ENCODE data around the gene AUTS2.

Gene AUTS2

DNA sequence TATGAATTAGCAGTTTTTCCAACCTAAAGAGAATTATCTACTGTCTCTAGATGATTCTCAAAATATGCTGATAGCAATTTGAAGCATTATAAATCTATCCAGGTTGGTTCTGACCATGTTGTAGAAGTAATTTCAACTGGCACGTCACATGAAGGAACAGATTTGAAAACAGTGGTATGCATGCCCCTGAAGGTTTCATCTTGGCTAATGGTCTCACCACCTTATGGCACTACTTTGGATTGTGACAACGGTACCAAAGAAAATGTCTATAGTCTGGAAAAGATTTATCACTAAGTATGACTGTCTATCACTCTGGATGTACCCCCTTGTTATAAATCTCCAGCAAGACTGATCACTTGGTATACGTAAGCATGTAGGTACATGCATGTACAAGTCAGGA is 810.6 kb downstream of the AUTS2 start:
- Histone ChIP-seq H3K27me3 (ENCODE audit: control insufficient read depth in 1 of 2, insufficient read depth in 2 of 2, low read length in 2 of 2) (no peaks in the 10 kb centered on the region), H3K9ac (ENCODE audit: low read depth in 1 of 2, low read length in 2 of 2) (no peak overlapping the region), H3K27ac (ENCODE audit: low read depth, low read length) (no peak overlapping the region), H3K36me3 (ENCODE audit: control insufficient read depth in 1 of 2, insufficient read depth in 2 of 2, low read length in 2 of 2) (no peaks in the 10 kb centered on the region), H3K4me1 (ENCODE audit: control insufficient read depth in 1 of 2, insufficient read depth in 2 of 2, low read length in 2 of 2) (no peaks in the 10 kb centered on the region), H3K4me3 (ENCODE audit: low read depth in 1 of 2, low read length in 2 of 2) (no peak overlapping the region), H3K9me3 (ENCODE audit: control insufficient read depth in 1 of 2, low read length in 2 of 2) (no peaks in the 10 kb centered on the region)

DNA sequence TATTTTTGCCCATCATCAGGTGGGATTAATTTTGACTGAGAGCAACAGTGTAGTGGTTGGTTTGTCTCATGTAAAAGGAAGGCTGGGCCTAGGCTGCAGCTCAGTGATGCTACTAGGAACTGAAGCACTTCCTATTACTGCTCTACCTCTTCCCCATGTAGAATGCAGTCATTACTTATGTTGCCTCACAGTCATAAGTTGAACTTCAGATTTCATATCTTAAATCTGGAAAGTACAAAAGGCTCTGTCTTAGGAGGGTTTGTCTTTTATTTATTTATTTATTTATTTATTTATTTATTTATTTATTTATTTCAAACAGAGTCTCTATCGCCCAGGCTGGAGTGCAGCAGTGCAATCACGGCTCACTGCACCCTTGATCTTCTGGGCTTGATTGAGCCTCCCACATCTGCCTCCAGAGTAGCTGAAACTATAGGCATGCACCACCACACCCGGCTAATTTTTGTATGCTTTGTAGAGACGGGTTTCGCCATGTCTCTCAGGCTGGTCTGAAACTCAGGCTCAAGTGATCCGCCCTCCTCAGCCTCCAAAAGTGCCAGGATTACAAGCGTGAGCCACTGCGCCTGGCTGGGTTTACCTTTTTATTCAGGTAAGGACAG is 812.0 kb downstream of the AUTS2 start:
- Histone ChIP-seq H3K9ac (ENCODE audit: low read depth in 1 of 2, low read length in 2 of 2) (no peak overlapping the region), H3K27ac (ENCODE audit: low read depth, low read length) (no peak overlapping the region), H3K9me3 (ENCODE audit: control insufficient read depth in 1 of 2, low read length in 2 of 2) (no peaks in the 10 kb centered on the region), H3K36me3 (ENCODE audit: control insufficient read depth in 1 of 2, insufficient read depth in 2 of 2, low read length in 2 of 2) (no peaks in the 10 kb centered on the region), H3K4me3 (ENCODE audit: low read depth in 1 of 2, low read length in 2 of 2) (no peak overlapping the region), H3K27me3 (ENCODE audit: control insufficient read depth in 1 of 2, insufficient read depth in 2 of 2, low read length in 2 of 2) (no peaks in the 10 kb centered on the region), H3K4me1 (ENCODE audit: control insufficient read depth in 1 of 2, insufficient read depth in 2 of 2, low read length in 2 of 2) (no peaks in the 10 kb centered on the region)

- Histone ChIP-seq H3K4me1 (ENCODE audit: control insufficient read depth in 1 of 2, insufficient read depth in 2 of 2, low read length in 2 of 2) (no peaks in the 10 kb centered on the region), H3K4me3 (ENCODE audit: low read depth in 1 of 2, low read length in 2 of 2) (no peak overlapping the region), H3K27ac (ENCODE audit: low read depth, low read length) (no peak overlapping the region), H3K9me3 (ENCODE audit: control insufficient read depth in 1 of 2, low read length in 2 of 2) (no peaks in the 10 kb centered on the region), H3K27me3 (ENCODE audit: control insufficient read depth in 1 of 2, insufficient read depth in 2 of 2, low read length in 2 of 2) (no peaks in the 10 kb centered on the region), H3K36me3 (ENCODE audit: control insufficient read depth in 1 of 2, insufficient read depth in 2 of 2, low read length in 2 of 2) (no peaks in the 10 kb centered on the region), H3K9ac (ENCODE audit: low read depth in 1 of 2, low read length in 2 of 2) (no peak overlapping the region)
These were observed 816.1 kb downstream of the AUTS2 start for GRCh38 chr7:70414368-70414767.

GRCh38 chr7:70415179-70415972 is 817.1 kb downstream of the AUTS2 start:
- no peaks in the 10 kb centered on the region for H3K4me1 ChIP-seq (ENCODE audit: control insufficient read depth in 1 of 2, insufficient read depth in 2 of 2, low read length in 2 of 2)
- no peaks in the 10 kb centered on the region for H3K27me3 ChIP-seq (ENCODE audit: control insufficient read depth in 1 of 2, insufficient read depth in 2 of 2, low read length in 2 of 2)
- H3K36me3 ChIP-seq (ENCODE audit: control insufficient read depth in 1 of 2, insufficient read depth in 2 of 2, low read length in 2 of 2): no peaks in the 10 kb centered on the region
- no peak overlapping the region for H3K4me3 ChIP-seq (ENCODE audit: low read depth in 1 of 2, low read length in 2 of 2)
- no peaks in the 10 kb centered on the region for H3K9me3 ChIP-seq (ENCODE audit: control insufficient read depth in 1 of 2, low read length in 2 of 2)
- no peak overlapping the region for H3K27ac ChIP-seq (ENCODE audit: low read depth, low read length)
- no peak overlapping the region for H3K9ac ChIP-seq (ENCODE audit: low read depth in 1 of 2, low read length in 2 of 2)

DNA sequence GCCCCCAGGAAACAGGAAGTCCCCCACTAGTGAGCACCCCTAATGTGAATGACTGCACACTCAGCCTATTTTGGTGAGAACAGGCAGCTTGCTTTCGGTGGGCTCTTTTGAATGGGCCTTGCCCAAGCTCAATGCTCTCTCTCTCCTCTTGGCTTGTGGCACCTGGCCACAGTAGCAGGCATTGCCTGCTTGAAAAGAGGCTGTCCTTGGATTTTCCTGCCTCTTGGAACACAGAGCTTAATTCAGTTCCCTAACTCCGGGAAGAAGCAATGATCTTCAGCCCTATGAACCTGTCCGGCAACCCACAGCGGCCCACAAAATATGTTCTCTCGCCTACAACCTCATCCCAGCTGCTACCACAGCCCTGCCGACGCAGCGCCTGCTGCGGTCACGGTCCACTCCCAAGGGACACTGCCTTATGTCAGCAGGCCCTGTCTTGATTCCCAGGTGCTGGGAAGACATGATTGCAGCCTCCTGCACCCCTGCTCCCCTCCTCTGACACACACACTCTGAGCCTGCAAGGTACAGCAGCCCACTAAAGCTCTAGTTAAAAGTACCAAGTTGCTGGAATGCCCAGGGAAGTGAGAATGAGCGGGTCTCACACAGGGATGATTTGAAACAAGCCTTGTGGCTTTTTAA is 818.2 kb downstream of the AUTS2 start:
- H3K9me3 ChIP-seq (ENCODE audit: control insufficient read depth in 1 of 2, low read length in 2 of 2): no peaks in the 10 kb centered on the region
- no peaks in the 10 kb centered on the region for H3K27me3 ChIP-seq (ENCODE audit: control insufficient read depth in 1 of 2, insufficient read depth in 2 of 2, low read length in 2 of 2)
- no peaks in the 10 kb centered on the region for H3K4me1 ChIP-seq (ENCODE audit: control insufficient read depth in 1 of 2, insufficient read depth in 2 of 2, low read length in 2 of 2)
- H3K27ac ChIP-seq (ENCODE audit: low read depth, low read length): no peak overlapping the region
- no peak overlapping the region for H3K4me3 ChIP-seq (ENCODE audit: low read depth in 1 of 2, low read length in 2 of 2)
- no peaks in the 10 kb centered on the region for H3K36me3 ChIP-seq (ENCODE audit: control insufficient read depth in 1 of 2, insufficient read depth in 2 of 2, low read length in 2 of 2)
- H3K9ac ChIP-seq (ENCODE audit: low read depth in 1 of 2, low read length in 2 of 2): no peak overlapping the region

- H3K27ac ChIP-seq (ENCODE audit: low read depth, low read length): no peak overlapping the region
- H3K9ac ChIP-seq (ENCODE audit: low read depth in 1 of 2, low read length in 2 of 2): no peak overlapping the region
- H3K27me3 ChIP-seq (ENCODE audit: control insufficient read depth in 1 of 2, insufficient read depth in 2 of 2, low read length in 2 of 2): no peaks in the 10 kb centered on the region
- no peak overlapping the region for H3K4me3 ChIP-seq (ENCODE audit: low read depth in 1 of 2, low read length in 2 of 2)
- H3K9me3 ChIP-seq (ENCODE audit: control insufficient read depth in 1 of 2, low read length in 2 of 2): no peaks in the 10 kb centered on the region
- H3K36me3 ChIP-seq (ENCODE audit: control insufficient read depth in 1 of 2, insufficient read depth in 2 of 2, low read length in 2 of 2): no peaks in the 10 kb centered on the region
- H3K4me1 ChIP-seq (ENCODE audit: control insufficient read depth in 1 of 2, insufficient read depth in 2 of 2, low read length in 2 of 2): no peaks in the 10 kb centered on the region
These were observed 818.8 kb downstream of the AUTS2 start for GRCh38 chr7:70416986-70417655.

DNA sequence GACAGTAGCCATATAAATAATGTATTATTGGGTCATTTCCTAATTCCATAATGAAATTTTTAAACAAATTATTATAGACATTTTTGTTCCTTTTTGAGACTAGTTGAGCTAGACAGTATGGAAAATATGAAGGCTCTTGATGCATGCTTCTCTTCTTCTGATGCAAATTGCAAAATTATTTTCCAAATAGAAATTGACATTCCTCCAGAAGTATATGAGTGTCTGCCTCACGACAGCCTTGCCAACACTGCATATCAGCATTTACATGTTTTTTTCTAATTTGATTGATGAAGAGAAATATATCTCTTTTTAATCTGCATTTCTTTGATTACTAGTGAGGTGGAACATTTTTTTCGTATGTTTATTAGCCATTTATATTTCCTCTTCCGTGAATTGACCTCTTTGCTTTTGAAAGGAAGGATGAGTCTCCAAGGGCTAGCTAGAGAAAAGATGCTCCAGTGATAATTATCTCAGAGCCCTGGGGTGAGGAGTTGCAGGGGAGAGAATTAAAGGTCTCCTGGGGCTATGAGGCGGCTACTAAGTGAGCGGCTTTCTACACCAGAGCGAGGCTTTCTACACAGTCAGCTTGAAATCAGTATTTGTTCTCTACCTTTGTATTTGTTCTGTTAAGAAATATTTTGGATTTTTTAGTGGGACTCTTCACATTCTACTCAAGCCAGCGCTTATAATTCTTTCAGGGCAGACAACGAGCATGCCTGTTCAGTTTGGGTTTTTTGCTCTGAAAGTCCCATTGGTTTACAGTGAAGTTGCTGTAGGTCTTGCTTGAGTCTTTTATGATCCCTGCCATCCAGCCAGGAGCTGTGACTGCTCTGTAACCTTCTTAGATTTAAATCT is 821.5 kb downstream of the AUTS2 start:
- H3K4me1 ChIP-seq (ENCODE audit: control insufficient read depth in 1 of 2, insufficient read depth in 2 of 2, low read length in 2 of 2): no peaks in the 10 kb centered on the region
- H3K27me3 ChIP-seq (ENCODE audit: control insufficient read depth in 1 of 2, insufficient read depth in 2 of 2, low read length in 2 of 2): no peaks in the 10 kb centered on the region
- H3K9ac ChIP-seq (ENCODE audit: low read depth in 1 of 2, low read length in 2 of 2): no peak overlapping the region
- H3K9me3 ChIP-seq (ENCODE audit: control insufficient read depth in 1 of 2, low read length in 2 of 2): no peaks in the 10 kb centered on the region
- no peaks in the 10 kb centered on the region for H3K36me3 ChIP-seq (ENCODE audit: control insufficient read depth in 1 of 2, insufficient read depth in 2 of 2, low read length in 2 of 2)
- H3K27ac ChIP-seq (ENCODE audit: low read depth, low read length): no peak overlapping the region
- H3K4me3 ChIP-seq (ENCODE audit: low read depth in 1 of 2, low read length in 2 of 2): no peak overlapping the region

GRCh38 chr7:70420381-70420662 is 822.0 kb downstream of the AUTS2 start:
- H3K4me1 ChIP-seq (ENCODE audit: control insufficient read depth in 1 of 2, insufficient read depth in 2 of 2, low read length in 2 of 2): no peaks in the 10 kb centered on the region
- H3K27ac ChIP-seq (ENCODE audit: low read depth, low read length): no peak overlapping the region
- H3K4me3 ChIP-seq (ENCODE audit: low read depth in 1 of 2, low read length in 2 of 2): no peak overlapping the region
- H3K27me3 ChIP-seq (ENCODE audit: control insufficient read depth in 1 of 2, insufficient read depth in 2 of 2, low read length in 2 of 2): no peaks in the 10 kb centered on the region
- no peaks in the 10 kb centered on the region for H3K9me3 ChIP-seq (ENCODE audit: control insufficient read depth in 1 of 2, low read length in 2 of 2)
- H3K9ac ChIP-seq (ENCODE audit: low read depth in 1 of 2, low read length in 2 of 2): no peak overlapping the region
- H3K36me3 ChIP-seq (ENCODE audit: control insufficient read depth in 1 of 2, insufficient read depth in 2 of 2, low read length in 2 of 2): no peaks in the 10 kb centered on the region

- no peak overlapping the region for H3K4me3 ChIP-seq (ENCODE audit: low read depth in 1 of 2, low read length in 2 of 2)
- H3K9me3 ChIP-seq (ENCODE audit: control insufficient read depth in 1 of 2, low read length in 2 of 2): no peaks in the 10 kb centered on the region
- H3K9ac ChIP-seq (ENCODE audit: low read depth in 1 of 2, low read length in 2 of 2): no peak overlapping the region
- no peaks in the 10 kb centered on the region for H3K4me1 ChIP-seq (ENCODE audit: control insufficient read depth in 1 of 2, insufficient read depth in 2 of 2, low read length in 2 of 2)
- no peaks in the 10 kb centered on the region for H3K27me3 ChIP-seq (ENCODE audit: control insufficient read depth in 1 of 2, insufficient read depth in 2 of 2, low read length in 2 of 2)
- H3K27ac ChIP-seq (ENCODE audit: low read depth, low read length): no peak overlapping the region
- H3K36me3 ChIP-seq (ENCODE audit: control insufficient read depth in 1 of 2, insufficient read depth in 2 of 2, low read length in 2 of 2): no peaks in the 10 kb centered on the region
These were observed 823.0 kb downstream of the AUTS2 start for GRCh38 chr7:70421319-70421718.
